Measurements from ENCODE around the gene TEX53. TPM values are rescaled to one million over a fixed set of nuclear protein-coding genes. Genes with fewer than 3 reads are reported as not detected.

The TEX53 gene
- total and polyA plus RNA-seq, 11 donors = not detected

DNA sequence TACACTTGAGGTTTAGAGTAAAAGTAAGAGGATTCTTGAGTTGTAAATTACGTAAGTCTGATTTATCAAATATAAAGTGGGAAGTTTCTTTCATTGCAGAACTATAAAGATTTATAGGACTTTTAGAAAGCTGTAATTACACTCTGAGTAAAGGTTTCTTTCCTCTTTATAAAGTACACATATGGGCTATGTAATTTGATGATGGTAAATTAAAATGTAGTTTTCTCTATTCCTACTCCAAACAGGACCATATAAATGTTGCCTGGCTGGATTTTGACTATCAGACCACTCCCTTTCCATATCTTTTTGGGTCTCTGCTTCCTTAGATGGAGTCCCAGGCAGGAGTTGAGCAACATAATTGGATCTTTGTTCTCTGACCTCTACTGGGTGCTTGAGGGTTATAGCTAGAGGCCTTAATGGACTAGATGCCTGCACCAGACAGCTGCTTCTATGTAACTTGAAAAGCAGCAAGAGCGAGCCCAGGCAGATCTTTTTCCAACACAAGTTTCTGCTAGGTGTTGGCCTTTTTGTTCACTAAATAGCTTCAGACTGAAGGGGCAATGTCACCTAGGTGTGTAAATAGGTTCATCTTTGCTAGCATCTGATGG, 35.7 kb upstream of the TEX53 start:
- no peaks in the 10 kb centered on the region for H3K9me3 ChIP-seq
- H3K4me3 ChIP-seq = no peak overlapping the region
- H3K27ac ChIP-seq = no peak overlapping the region
- 45 to 94% (median 54%) methylated on average over 2 of the region's 2 CpGs for WGBS, 4 donors
- peaks cover 0 to 6% (median 0%) of the 10 kb centered on the region in 12 donors for H3K4me1 ChIP-seq
- intact Hi-C loops (cut with DNase I) = no loop called here
- DNase-seq (no peak), ATAC-seq (no peak)
- TF ChIP-seq, protein P1, sequence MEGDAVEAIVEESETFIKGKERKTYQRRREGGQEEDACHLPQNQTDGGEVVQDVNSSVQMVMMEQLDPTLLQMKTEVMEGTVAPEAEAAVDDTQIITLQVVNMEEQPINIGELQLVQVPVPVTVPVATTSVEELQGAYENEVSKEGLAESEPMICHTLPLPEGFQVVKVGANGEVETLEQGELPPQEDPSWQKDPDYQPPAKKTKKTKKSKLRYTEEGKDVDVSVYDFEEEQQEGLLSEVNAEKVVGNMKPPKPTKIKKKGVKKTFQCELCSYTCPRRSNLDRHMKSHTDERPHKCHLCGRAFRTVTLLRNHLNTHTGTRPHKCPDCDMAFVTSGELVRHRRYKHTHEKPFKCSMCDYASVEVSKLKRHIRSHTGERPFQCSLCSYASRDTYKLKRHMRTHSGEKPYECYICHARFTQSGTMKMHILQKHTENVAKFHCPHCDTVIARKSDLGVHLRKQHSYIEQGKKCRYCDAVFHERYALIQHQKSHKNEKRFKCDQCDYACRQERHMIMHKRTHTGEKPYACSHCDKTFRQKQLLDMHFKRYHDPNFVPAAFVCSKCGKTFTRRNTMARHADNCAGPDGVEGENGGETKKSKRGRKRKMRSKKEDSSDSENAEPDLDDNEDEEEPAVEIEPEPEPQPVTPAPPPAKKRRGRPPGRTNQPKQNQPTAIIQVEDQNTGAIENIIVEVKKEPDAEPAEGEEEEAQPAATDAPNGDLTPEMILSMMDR (IDR thresholded peaks at IDR 0.05) = no peak
- TF ChIP-seq POLR2A (IDR thresholded peaks at IDR 0.05) = no peak
- no peaks in the 10 kb centered on the region for H3K36me3 ChIP-seq
- peaks cover 0 to 11% (median 0%) of the 10 kb centered on the region in 9 donors for H3K27me3 ChIP-seq

DNA sequence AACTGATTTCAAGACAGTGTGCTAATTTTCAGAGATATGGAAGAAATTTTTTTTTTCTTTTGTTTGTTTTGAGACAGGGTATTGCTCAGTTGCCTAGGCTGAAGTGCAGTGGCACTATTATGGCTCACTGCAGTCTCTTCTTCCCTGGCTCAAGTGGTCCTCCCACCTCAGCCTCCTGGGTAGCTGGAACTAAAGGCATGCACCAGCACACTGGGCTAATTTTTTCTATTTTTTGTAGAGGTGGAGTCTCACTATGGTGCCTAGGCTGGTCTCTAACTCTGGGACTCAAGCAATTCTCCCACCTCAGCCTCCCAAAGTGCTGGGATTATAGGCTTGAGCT, 34.3 kb upstream of the TEX53 start:
- no peak overlapping the region for H3K4me3 ChIP-seq
- no peak for DNase-seq
- peaks cover 0 to 11% (median 0%) of the 10 kb centered on the region in 9 donors for H3K27me3 ChIP-seq
- H3K27ac ChIP-seq = no peak overlapping the region
- no peaks in the 10 kb centered on the region for H3K9me3 ChIP-seq
- TF ChIP-seq POLR2A (IDR thresholded peaks at IDR 0.05) = no peak
- TF ChIP-seq, protein P1 (IDR thresholded peaks at IDR 0.05) = no peak
- intact Hi-C loops (cut with DNase I) = no loop called here
- H3K4me1 ChIP-seq = no peaks in the 10 kb centered on the region
- no peaks in the 10 kb centered on the region for H3K36me3 ChIP-seq
- no peak for ATAC-seq

DNA sequence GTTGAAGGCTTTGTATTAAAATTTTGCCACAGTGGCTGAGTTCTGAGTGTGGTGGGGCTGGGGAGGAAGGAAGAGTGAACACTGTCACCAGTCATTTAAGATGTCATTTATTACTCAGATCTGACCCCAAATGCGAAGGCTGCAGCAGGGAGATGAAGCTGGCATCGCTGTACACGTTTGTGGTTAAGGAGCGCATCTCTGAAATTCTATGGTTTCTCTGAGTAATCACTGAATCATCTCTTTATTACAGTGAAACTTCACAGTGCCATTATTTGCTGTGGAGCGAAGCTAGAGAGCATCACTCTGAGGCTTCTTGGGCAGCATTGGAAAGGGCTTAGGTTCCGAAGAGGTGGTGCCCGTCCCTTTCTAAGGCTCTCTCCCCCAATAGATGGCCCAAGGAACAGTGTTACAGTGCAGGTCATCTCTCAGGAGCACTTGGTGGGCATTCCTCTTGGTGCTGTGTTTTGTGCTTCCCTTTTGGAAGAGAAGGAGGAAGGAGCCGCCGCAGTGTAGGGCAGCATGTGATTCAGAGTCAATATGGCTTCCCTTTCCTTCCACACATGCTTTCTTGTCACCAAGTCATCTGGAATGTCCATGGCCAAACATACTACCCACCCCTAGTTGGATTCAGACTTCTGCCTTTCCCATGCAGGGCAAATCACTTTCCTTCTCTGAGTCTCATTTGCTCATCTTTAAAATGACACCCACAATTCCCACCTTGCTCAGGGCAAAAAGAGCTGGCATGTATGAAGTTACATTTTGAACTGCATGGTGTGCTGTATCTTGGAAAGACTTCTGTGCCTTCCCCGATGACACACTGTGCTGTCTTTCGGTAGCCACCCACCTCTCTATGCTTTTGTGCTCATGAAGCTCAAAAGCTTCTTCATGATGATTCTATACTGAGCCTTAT, 33.7 kb upstream of the TEX53 start:
- ATAC-seq (no peak), DNase-seq (no peak)
- H3K9me3 ChIP-seq = no peaks in the 10 kb centered on the region
- peaks cover 0 to 11% (median 0%) of the 10 kb centered on the region in 9 donors for H3K27me3 ChIP-seq
- peak overlapping the region in 1 of 12 donors; percentile 74 for H3K27ac ChIP-seq
- H3K4me3 ChIP-seq = no peak overlapping the region
- H3K4me1 ChIP-seq = no peaks in the 10 kb centered on the region
- WGBS, 4 donors = 85 to 90% (median 89%) methylated on average over 11 of the region's 11 CpGs
- intact Hi-C loops (cut with DNase I) = no loop called here
- TF ChIP-seq, protein P1 (IDR thresholded peaks at IDR 0.05) = no peak
- TF ChIP-seq POLR2A (IDR thresholded peaks at IDR 0.05) = no peak
- H3K36me3 ChIP-seq = no peaks in the 10 kb centered on the region

DNA sequence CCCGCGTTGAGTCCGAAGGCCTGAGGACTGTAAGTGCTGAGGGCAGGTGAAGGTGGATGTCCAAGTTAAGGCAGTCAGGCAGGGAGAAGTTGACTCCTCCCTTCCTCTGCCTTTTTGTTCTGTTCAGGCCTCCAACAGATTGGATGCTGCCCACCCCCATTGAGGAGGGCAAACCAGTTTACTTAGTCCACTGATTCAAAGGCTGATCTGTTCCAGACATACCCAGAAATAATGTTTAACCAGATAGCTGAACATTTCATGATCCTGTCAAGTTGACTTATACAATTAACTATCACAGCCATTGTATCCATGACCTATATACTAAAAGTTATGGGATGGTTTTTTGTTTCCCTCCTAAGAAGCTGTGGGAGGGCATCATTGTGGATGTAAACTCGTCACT, 32.7 kb upstream of the TEX53 start:
- WGBS, 4 donors = 83 to 89% (median 89%) methylated on average over 4 of the region's 4 CpGs
- peaks cover 0 to 11% (median 0%) of the 10 kb centered on the region in 9 donors for H3K27me3 ChIP-seq
- peak overlapping the region in 1 of 12 donors; percentile 9 for H3K27ac ChIP-seq

More for the DNA sequence above, 32.7 kb upstream of the TEX53 start:
- H3K9me3 ChIP-seq = no peaks in the 10 kb centered on the region
- no peaks in the 10 kb centered on the region for H3K36me3 ChIP-seq
- DNase-seq (no peak), ATAC-seq (no peak)
- no peaks in the 10 kb centered on the region for H3K4me1 ChIP-seq
- no peak overlapping the region for H3K4me3 ChIP-seq
- no peak for TF ChIP-seq POLR2A (IDR thresholded peaks at IDR 0.05)
- TF ChIP-seq, protein P1 (IDR thresholded peaks at IDR 0.05) = no peak
- intact Hi-C loops (cut with DNase I) = no loop called here
